H1 (cell line): ENCODE results near the gene WRAP73. TPM values are rescaled to one million over a fixed set of nuclear protein-coding genes. Genes with fewer than 3 reads are reported as not detected.

Source experiments
- CHD7 ChIP-seq: fragments of 300-600 bp; sonication (generic); IDR thresholded peaks from 2 replicates; pipeline ENCODE4 v1.7.1; 2012; ENCODE audit warnings: low read length, moderate library complexity, mild to moderate bottlenecking, inconsistent platforms; ENCODE audit not compliant: insufficient replicate concordance
- MAFK ChIP-seq: IDR thresholded peaks from 2 replicates; pipeline ENCODE4 v1.6.1; 2012; ENCODE audit warnings: low read depth, mild to moderate bottlenecking, improper control_type of control experiment, low read length
- NANOG ChIP-seq: IDR thresholded peaks from 2 replicates; pipeline ENCODE4 v1.6.1; 2011; ENCODE audit warnings: low read length, low read depth, mild to moderate bottlenecking, inconsistent platforms; ENCODE audit not compliant: insufficient read depth, poor library complexity, severe bottlenecking
- POLR2A ChIP-seq, 2 experiments: IDR thresholded peaks; 1 replicate in 1 of 2; 2 replicates in 1 of 2; pipeline ENCODE4 v1.6.1; 2011; ENCODE audit warnings: low read depth in 2 of 2, low read length in 2 of 2, mild to moderate bottlenecking in 2 of 2; ENCODE audit errors: control extremely low read depth in 1 of 2
- RAD21 ChIP-seq, 2 experiments: IDR thresholded peaks in 1 of 2; conservative IDR thresholded peaks in 1 of 2; 2 replicates each; pipeline ENCODE4 v1.6.1; 2011; ENCODE audit warnings: low read depth in 2 of 2, low read length in 2 of 2, improper control_type of control experiment in 1 of 2, inconsistent platforms in 1 of 2, mild to moderate bottlenecking in 1 of 2, moderate library complexity in 1 of 2
- SAP30 ChIP-seq: fragments of 300-600 bp; sonication (generic); IDR thresholded peaks from 2 replicates; pipeline ENCODE4 v1.7.1; 2012; ENCODE audit warnings: low read length, moderate library complexity, mild to moderate bottlenecking, inconsistent platforms; ENCODE audit not compliant: insufficient read depth, insufficient replicate concordance
- SRF ChIP-seq: IDR thresholded peaks from 2 replicates; pipeline ENCODE4 v1.6.1; 2011; ENCODE audit warnings: mild to moderate bottlenecking, low read depth, low read length, moderate library complexity
- ZNF274 ChIP-seq: IDR thresholded peaks from 2 replicates; pipeline ENCODE4 v1.7.0; 2012; ENCODE audit warnings: low read length, borderline replicate concordance; ENCODE audit errors: extremely low read depth
- polyA plus RNA-seq, 7 experiments: library from polyadenylated mRNA; depleted of rRNA in 3 of 7; stranded (reverse) in 5 of 7; unstranded in 2 of 7; fragments of >200 nt in 5 of 7; fragments of 200-250 nt in 2 of 7; gene quantifications; 1 replicate in 5 of 7; 2 replicates in 1 of 7; 4 replicates in 1 of 7; pipeline versions ENCODE4 v1.2.1 to v1.2.3, GENCODE V29; 2011 to 2013; ENCODE audit warnings: missing spikeins in 2 of 7, mixed read lengths in 2 of 7
- total RNA-seq: library from RNA; stranded (reverse); fragmentation: NEBNext Ultra II Directional; extraction: Animal tissue kit (Norgen Biotek cat#: 25700); gene quantifications from 2 replicates; pipeline ENCODE4 v1.2.1, GENCODE V29; 2021

The WRAP73 gene
- total and polyA plus RNA-seq, 2 of the 8 experiments (the other 6 are each of a cell fraction or from before 2014, with no cell fraction given), result 30.3 to 50.7 TPM

GRCh38 chr1:3614755-3615742 lies 34.9 kb downstream of the WRAP73 start (continued):
- TF ChIP-seq CHD7 (no peak), NANOG (no peak), SAP30 (no peak), POLR2A (IDR thresholded peaks at IDR 0.05; ENCODE audit: control extremely low read depth in 1 of 2, low read depth in 2 of 2, low read length in 2 of 2) (no peak), MAFK (no peak), ZNF274 (no peak), SRF (no peak), RAD21 (IDR thresholded peaks at IDR 0.05 in 1 of 2, conservative IDR thresholded peaks at IDR 0.05 in 1 of 2; ENCODE audit: low read depth in 2 of 2, low read length in 2 of 2) (peak; percentile 80 to 83)
